Gastroesophageal sphincter (tissue), 4 donors: Measurements from ENCODE around the gene PRKN. TPM values are rescaled to one million over a fixed set of nuclear protein-coding genes. Genes with fewer than 3 reads are reported as not detected.

Source experiments
- ATAC-seq: fragments of 150-250 bp; one replicate; pipeline ENCODE4 v1.9.1; 2016; ENCODE audit warnings: mild to moderate bottlenecking, moderate library complexity
- H3K27ac ChIP-seq, 4 donors: fragments of 200-600 bp; sonication (generic) in 3 of 4; 1 replicate in 3 of 4; 2 replicates in 1 of 4; pipeline ENCODE4 v1.5.1; 2016 to 2019
- H3K27me3 ChIP-seq: fragments of 200-600 bp; sonication (generic); one replicate; pipeline ENCODE4 v1.5.1; 2019
- H3K36me3 ChIP-seq, 2 donors: fragments of 200-600 bp; sonication (generic); one replicate each; pipeline ENCODE4 v1.5.1; 2019; ENCODE audit warnings: control low read depth in 1 of 2
- H3K4me1 ChIP-seq, 3 donors: fragments of 200-600 bp; sonication (generic); 1 replicate in 2 of 3; 2 replicates in 1 of 3; pipeline ENCODE4 v1.5.1; 2016 to 2019; ENCODE audit warnings: control low read depth in 2 of 3
- H3K4me3 ChIP-seq, 2 donors: fragments of 200-600 bp; sonication (generic); one replicate each; pipeline ENCODE4 v1.5.1; 2019; ENCODE audit warnings: mild to moderate bottlenecking in 1 of 2, moderate library complexity in 1 of 2
- H3K9me3 ChIP-seq, 3 donors: fragments of 200-600 bp; sonication (generic); one replicate each; pipeline ENCODE4 v1.5.1; 2017 to 2019; ENCODE audit warnings: control low read depth in 2 of 3
- CTCF ChIP-seq, 4 experiments: fragments of 200-600 bp in 2 of 4; fragments of 450-650 bp in 2 of 4; sonication (generic) in 1 of 4; IDR thresholded peaks; one replicate each; pipeline ENCODE4 v1.5.1; 2017 to 2019; ENCODE audit warnings: antibody characterized with exemption in 4 of 4, mild to moderate bottlenecking in 2 of 4, moderate library complexity in 2 of 4
- EP300 ChIP-seq: sonication (generic); formaldehyde crosslinking; IDR thresholded peaks from one replicate; pipeline ENCODE4 v1.6.1; 2017; ENCODE audit warnings: antibody characterized with exemption, mild to moderate bottlenecking
- POLR2A ChIP-seq, 2 donors: fragments of 450-650 bp; IDR thresholded peaks; one replicate each; pipeline ENCODE4 v1.6.1; 2017; ENCODE audit warnings: antibody characterized with exemption in 2 of 2, mild to moderate bottlenecking in 2 of 2, moderate library complexity in 1 of 2
- POLR2AphosphoS5 ChIP-seq: sonication (generic); formaldehyde crosslinking; IDR thresholded peaks from one replicate; pipeline ENCODE4 v1.6.1; 2017; ENCODE audit warnings: antibody characterized with exemption
- WGBS, 2 donors: methylation state at CpG; one replicate each; pipeline ENCODE4 v1.1.5; 2018; ENCODE audit warnings: low coverage in 1 of 2; 5-methylcytosine and 5-hydroxymethylcytosine counted together
- total RNA-seq, 4 donors: library from RNA; depleted of rRNA; stranded (reverse); fragments of >200 nt; gene quantifications; one replicate each; pipeline ENCODE4 v1.1.0, GENCODE V29; 2016

The PRKN gene
- total RNA-seq, 4 donors from 2014 or later: 8.4 to 58.6 (median 25.8) TPM

GRCh38 chr6:162063666-162064065 lies 663.9 kb downstream of the PRKN start:
- peaks cover 0 to 7% (median 0%) of the 10 kb centered on the region in 3 donors for H3K4me1 ChIP-seq
- no peak overlapping the region for H3K27ac ChIP-seq
- H3K9me3 ChIP-seq: peaks cover 0 to 4% (median 0%) of the 10 kb centered on the region in 3 donors
- no peak overlapping the region for H3K4me3 ChIP-seq
- H3K36me3 ChIP-seq: no peaks in the 10 kb centered on the region
- WGBS, 2 donors: 96 to 98% methylated on average over 7 to 8 of the region's 9 CpGs
- no peak for ATAC-seq
- no peaks in the 10 kb centered on the region for H3K27me3 ChIP-seq
- TF ChIP-seq POLR2A (IDR thresholded peaks at IDR 0.05) (no peak), EP300 (no peak), CTCF (IDR thresholded peaks at IDR 0.05) (no peak), POLR2AphosphoS5 (no peak)

GRCh38 chr6:162058281-162058875 lies 669.2 kb downstream of the PRKN start:
- no peak overlapping the region for H3K27ac ChIP-seq
- 82 to 83% methylated on average over 7 to 8 of the region's 11 CpGs for WGBS, 2 donors
- H3K36me3 ChIP-seq: no peaks in the 10 kb centered on the region
- TF ChIP-seq CTCF (IDR thresholded peaks at IDR 0.05): no peak
- no peak for TF ChIP-seq EP300
- TF ChIP-seq POLR2A (IDR thresholded peaks at IDR 0.05): no peak
- no peak for TF ChIP-seq POLR2AphosphoS5
- no peaks in the 10 kb centered on the region for H3K27me3 ChIP-seq
- no peak for ATAC-seq
- H3K9me3 ChIP-seq: no peaks in the 10 kb centered on the region
- H3K4me1 ChIP-seq: peaks cover 0 to 7% (median 0%) of the 10 kb centered on the region in 3 donors
- H3K4me3 ChIP-seq: no peak overlapping the region

- H3K27ac ChIP-seq: no peak overlapping the region
- H3K27me3 ChIP-seq: no peaks in the 10 kb centered on the region
- H3K4me1 ChIP-seq: no peaks in the 10 kb centered on the region
- 0 to 27% methylated on average over 1 to 5 of the region's 8 CpGs for WGBS, 2 donors
- ATAC-seq: no peak
- H3K36me3 ChIP-seq: no peaks in the 10 kb centered on the region
- H3K4me3 ChIP-seq: no peak overlapping the region
- no peaks in the 10 kb centered on the region for H3K9me3 ChIP-seq
- no peak for TF ChIP-seq EP300
- TF ChIP-seq CTCF (IDR thresholded peaks at IDR 0.05): no peak
- no peak for TF ChIP-seq POLR2A (IDR thresholded peaks at IDR 0.05)
- TF ChIP-seq POLR2AphosphoS5: no peak
Measured at GRCh38 chr6:162056745-162057144, 670.8 kb downstream of the PRKN start.

- no peaks in the 10 kb centered on the region for H3K4me1 ChIP-seq
- no peak overlapping the region for H3K27ac ChIP-seq
- no peaks in the 10 kb centered on the region for H3K27me3 ChIP-seq
- no peak for ATAC-seq
- H3K9me3 ChIP-seq: no peaks in the 10 kb centered on the region
- no peak overlapping the region for H3K4me3 ChIP-seq
- TF ChIP-seq EP300: no peak
- TF ChIP-seq CTCF (IDR thresholded peaks at IDR 0.05): no peak
- no peak for TF ChIP-seq POLR2A (IDR thresholded peaks at IDR 0.05)
- no peak for TF ChIP-seq POLR2AphosphoS5
- whole genome bisulfite sequencing, 2 donors: 89 to 98% methylated on average over 8 to 11 of the region's 11 CpGs
- no peaks in the 10 kb centered on the region for H3K36me3 ChIP-seq
Measured at GRCh38 chr6:162056061-162056460, 671.5 kb downstream of the PRKN start.

- H3K27ac ChIP-seq: no peak overlapping the region
Measured at GRCh38 chr6:162055365-162055764, 672.2 kb downstream of the PRKN start.

More at GRCh38 chr6:162055365-162055764, 672.2 kb downstream of the PRKN start:
- Histone ChIP-seq H3K4me1 (no peaks in the 10 kb centered on the region), H3K36me3 (no peaks in the 10 kb centered on the region), H3K9me3 (no peaks in the 10 kb centered on the region), H3K27me3 (no peaks in the 10 kb centered on the region), H3K4me3 (no peak overlapping the region)
- 88% methylated on average over 6 of the region's 7 CpGs; no CpG with 5 or more reads in 1 of the 2 donors for WGBS, 2 donors
- TF ChIP-seq POLR2A (IDR thresholded peaks at IDR 0.05): no peak
- no peak for TF ChIP-seq EP300
- TF ChIP-seq POLR2AphosphoS5: no peak
- no peak for TF ChIP-seq CTCF (IDR thresholded peaks at IDR 0.05)
- ATAC-seq: no peak
